ENCODE measurements around the gene MTARC1.

DNA sequence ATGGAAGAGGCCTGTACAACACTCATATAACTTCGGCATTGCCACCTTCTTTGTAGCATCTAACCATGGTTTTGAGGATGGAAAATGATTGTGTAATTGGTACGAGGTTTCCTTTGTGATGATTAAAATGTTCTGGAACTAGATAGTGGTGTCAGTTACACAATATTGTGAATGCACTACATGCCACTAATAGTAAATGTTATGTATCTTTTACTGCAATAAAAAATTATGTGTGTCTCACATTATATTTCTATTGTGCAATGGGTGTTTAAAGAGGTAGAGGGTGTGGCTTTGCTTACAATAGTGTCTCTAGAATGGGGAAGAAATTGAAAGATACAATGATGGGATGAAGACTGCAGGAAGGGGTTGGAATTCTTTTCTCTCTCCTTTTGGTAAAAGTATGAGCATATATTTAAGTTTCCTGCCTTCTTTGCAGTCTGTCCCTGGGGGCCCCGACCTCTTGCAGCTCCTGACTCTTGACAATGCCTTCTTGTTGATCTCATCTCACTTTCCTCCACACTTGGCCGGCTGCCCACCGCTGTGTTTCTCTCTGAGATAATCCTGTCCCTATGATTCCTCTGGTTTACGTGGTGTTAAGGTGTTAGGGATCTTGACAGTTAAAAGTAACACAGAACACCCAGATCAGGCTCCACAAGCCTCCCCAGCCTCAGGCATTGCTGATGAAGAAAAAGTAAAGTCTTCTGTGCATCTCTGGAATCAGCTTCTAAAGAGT is 39.3 kb downstream of the MTARC1 start:
- TF ChIP-seq FOS (IDR thresholded peaks at IDR 0.05; ENCODE audit: low read depth, low read length) (no peak), POLR2A (IDR thresholded peaks at IDR 0.05; ENCODE audit: low read depth, low read length) (no peak), SMC3 (IDR thresholded peaks at IDR 0.05; ENCODE audit: low read depth, low read length) (no peak), RCOR1 (IDR thresholded peaks at IDR 0.05; ENCODE audit: insufficient replicate concordance, low read length) (no peak), RFX5 (IDR thresholded peaks at IDR 0.05; ENCODE audit: low read depth, low read length) (no peak), CHD1 (IDR thresholded peaks at IDR 0.05; ENCODE audit: low read depth, low read length) (no peak), BHLHE40 (IDR thresholded peaks at IDR 0.05; ENCODE audit: low read depth, low read length) (no peak), NFE2L2 (IDR thresholded peaks at IDR 0.05; ENCODE audit: low read depth, low read length) (no peak)
- TF ChIP-seq, protein P1, sequence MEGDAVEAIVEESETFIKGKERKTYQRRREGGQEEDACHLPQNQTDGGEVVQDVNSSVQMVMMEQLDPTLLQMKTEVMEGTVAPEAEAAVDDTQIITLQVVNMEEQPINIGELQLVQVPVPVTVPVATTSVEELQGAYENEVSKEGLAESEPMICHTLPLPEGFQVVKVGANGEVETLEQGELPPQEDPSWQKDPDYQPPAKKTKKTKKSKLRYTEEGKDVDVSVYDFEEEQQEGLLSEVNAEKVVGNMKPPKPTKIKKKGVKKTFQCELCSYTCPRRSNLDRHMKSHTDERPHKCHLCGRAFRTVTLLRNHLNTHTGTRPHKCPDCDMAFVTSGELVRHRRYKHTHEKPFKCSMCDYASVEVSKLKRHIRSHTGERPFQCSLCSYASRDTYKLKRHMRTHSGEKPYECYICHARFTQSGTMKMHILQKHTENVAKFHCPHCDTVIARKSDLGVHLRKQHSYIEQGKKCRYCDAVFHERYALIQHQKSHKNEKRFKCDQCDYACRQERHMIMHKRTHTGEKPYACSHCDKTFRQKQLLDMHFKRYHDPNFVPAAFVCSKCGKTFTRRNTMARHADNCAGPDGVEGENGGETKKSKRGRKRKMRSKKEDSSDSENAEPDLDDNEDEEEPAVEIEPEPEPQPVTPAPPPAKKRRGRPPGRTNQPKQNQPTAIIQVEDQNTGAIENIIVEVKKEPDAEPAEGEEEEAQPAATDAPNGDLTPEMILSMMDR (conservative IDR thresholded peaks at IDR 0.05; ENCODE audit: low read depth, low read length), result no peak
- TF ChIP-seq, protein P2, sequence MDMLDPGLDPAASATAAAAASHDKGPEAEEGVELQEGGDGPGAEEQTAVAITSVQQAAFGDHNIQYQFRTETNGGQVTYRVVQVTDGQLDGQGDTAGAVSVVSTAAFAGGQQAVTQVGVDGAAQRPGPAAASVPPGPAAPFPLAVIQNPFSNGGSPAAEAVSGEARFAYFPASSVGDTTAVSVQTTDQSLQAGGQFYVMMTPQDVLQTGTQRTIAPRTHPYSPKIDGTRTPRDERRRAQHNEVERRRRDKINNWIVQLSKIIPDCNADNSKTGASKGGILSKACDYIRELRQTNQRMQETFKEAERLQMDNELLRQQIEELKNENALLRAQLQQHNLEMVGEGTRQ (IDR thresholded peaks at IDR 0.05; ENCODE audit: low read depth, low read length), result no peak

Measured in IMR-90 (cell line).